Stimulated activated CD8-positive, alpha-beta memory T cell treated with anti-CD3 and anti-CD28 coated beads, Interleukin-15, amount 100 ng/mL, for 48 hours (primary cell): Measurements from ENCODE around the gene WDR83.
A peak's percentile ranks its signal among the peaks of the same experiment; 100 is the strongest.
"Not testable (repeated sequence)": the region's sequence is repeated elsewhere in the genome, so short reads cannot be mapped to it uniquely, and the experiment has no call there.

ENCODE experiments used
- DNase-seq, 2 donors: peaks; one replicate each; pipeline ENCODE4 v3.0.0-alpha.2; 2020; ENCODE audit warnings: low read depth in 2 of 2

The WDR83 gene

DNA sequence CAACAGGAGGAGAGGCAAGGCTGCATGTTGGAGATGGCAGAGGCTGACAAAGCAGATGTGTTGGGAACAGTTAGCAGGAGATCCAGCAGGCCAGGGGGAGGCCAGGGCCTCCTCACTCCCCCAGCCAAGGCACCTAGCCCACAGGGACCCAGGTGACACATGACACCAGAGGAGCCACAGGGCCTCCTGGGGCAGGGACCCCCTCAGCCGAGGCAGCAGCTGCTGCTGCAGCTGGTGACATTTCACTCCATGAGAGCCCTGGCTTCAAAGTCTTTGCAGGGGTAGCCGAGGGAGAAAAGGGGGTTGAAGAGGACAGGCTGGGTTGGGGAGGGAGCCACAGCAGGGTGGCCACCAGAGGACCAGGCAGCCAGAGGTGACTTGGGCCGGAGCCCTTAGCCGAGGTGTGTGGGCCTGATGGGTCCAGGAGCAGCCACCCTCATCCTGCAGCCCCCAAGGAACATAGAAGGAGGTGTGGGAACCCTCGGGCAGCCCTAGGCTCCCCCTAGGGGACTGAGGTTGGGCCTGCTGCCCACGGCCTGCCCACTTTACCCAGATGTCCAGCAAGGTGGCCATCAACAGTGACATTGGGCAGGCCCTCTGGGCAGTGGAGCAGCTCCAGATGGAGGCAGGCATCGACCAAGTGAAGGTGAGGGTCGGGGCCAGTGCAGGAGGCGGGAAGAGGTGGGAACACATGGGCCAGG is 21.0 kb downstream of the WDR83 start, which contains the start of gene GNG14:
Gene GNG14 (plus strand): TSS at position 503 of the 701 bp plus-strand sequence. CDS start 51 bp downstream, at position 554.
- no peak for DNase-seq

- DNase-seq: no peak
Observed at GRCh38 chr19:12689012-12689411, 22.4 kb downstream of the WDR83 start.

DNA sequence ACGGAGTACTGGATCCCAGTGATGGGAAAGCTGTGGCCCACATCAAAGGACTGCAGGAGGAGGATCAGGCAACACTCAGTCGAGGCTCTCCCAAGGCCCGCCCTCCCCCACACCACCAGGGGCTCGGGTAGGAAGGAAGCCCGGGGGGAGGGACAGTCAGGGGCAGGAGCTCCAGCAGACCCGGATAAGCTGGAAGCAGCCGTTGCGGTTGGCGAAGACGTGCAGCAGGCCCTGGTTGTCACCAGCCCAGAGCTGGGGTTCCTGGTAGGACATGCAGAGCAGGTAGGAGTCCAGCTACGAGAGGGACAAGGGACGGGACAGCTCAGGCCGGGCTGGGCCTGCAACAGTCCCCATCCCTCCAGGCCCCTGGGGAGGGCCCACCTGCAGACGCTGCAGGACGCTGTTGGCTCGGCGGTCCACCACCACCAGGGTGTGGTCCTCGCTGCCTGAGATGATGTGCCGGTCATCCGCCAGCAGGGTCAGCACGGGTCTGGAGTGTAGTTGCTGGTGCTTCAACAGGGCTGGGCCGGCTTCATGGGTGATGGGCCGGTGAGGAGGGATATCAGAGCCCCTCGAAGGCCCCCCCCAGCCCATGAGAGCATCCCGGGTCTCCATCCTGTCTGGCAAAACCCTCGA is 23.1 kb downstream of the WDR83 start:
- no peak for DNase-seq

- no peak for DNase-seq
Observed at GRCh38 chr19:12692960-12693359, 26.4 kb downstream of the WDR83 start.

DNA sequence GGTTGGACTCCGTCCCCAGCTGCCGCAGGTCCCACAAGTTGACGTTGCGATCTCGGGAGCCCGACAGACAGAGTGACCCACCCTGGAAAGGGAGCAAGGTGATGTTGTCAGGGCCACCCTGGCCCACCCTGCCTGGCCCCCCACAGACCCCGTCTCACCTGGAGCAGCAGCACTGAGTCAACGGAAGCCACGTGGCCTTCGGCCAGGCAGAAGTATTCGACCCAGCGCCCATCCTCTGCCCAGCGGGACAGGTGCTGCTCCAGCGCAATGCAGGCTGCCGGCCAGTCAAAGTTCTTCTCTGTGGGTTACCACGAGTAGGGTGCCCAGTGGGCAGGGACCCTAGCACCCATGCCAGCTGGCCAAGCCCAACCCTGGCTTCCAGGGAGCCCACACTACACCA is 28.0 kb downstream of the WDR83 start:
- no peak for DNase-seq

- DNase-seq: no peak
Observed at GRCh38 chr19:12695096-12695495, 28.5 kb downstream of the WDR83 start.

GRCh38 chr19:12695514-12695913 is 28.9 kb downstream of the WDR83 start:
- no peak for DNase-seq

GRCh38 chr19:12695997-12696365 is 29.4 kb downstream of the WDR83 start:
- no peak for DNase-seq

GRCh38 chr19:12696366-12697335 is 30.0 kb downstream of the WDR83 start, which contains the start of gene FBXW9:
TSS of gene FBXW9 (minus strand) at chr19:12696631. CDS start at chr19:12696581, 50 bp downstream.
- DNase-seq: peak; percentile 93 to 94

GRCh38 chr19:12697425-12697824 is 30.8 kb downstream of the WDR83 start:
- DNase-seq: not testable (repeated sequence)

GRCh38 chr19:12698138-12698537 is 31.5 kb downstream of the WDR83 start:
- DNase-seq: no peak

GRCh38 chr19:12701596-12702282 is 35.1 kb downstream of the WDR83 start:
- no peak for DNase-seq

DNA sequence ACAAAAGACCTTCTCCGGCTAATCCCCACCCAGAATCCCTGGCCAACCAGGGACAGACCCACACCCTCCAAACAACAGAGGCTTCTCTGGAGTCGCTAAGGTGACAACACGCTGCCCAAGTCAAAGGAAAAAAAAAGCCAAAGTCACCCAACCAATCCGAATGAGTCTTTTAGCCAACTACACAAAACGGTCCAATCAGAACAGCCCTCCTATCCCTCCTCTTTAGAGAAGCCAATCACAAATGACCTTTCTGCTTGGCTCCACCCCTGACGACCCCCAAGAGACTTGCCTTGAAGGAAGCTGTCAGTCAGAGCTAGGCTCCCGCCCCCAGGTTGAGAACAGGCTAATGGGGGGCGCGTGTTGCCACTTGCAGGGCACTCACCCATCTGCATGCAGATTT is 36.4 kb downstream of the WDR83 start:
- DNase-seq: no peak

- no peak for DNase-seq
Observed at GRCh38 chr19:12705169-12705568, 38.6 kb downstream of the WDR83 start.

DNA sequence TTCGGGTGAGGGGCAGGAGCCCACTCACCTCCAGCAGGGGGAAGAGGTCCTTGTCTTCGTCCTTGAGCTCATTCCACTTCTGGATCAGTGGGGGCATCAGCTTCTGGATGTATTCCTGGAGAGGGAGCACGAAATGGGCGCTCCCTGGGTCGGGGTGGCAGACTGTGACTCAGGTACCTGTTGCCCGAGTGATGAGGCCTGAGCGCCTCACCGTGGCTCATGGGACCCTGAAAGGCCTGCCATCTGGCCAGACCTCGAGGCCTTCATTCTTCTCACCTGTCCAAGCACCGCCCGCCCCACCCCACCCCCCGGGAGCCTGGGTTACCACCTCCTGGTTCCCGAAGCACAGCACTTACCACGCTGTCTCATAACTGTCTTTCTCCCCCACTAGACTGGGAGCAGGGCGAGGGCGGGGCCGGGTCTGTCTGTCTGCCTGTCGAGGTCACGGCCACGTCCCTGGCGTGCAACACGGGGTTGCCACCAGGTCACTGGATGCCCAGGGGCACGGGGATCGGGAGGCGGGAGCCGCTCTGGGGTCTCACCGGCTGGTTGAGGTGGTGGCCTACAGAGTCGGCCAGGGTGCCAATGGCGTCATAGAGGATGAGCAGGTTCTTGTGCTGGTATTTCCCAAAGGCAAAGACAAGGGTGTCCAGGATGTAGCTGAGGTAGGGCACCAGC is 39.2 kb downstream of the WDR83 start:
- DNase-seq: no peak

GRCh38 chr19:12706332-12706718 is 39.7 kb downstream of the WDR83 start:
- DNase-seq: no peak

DNA sequence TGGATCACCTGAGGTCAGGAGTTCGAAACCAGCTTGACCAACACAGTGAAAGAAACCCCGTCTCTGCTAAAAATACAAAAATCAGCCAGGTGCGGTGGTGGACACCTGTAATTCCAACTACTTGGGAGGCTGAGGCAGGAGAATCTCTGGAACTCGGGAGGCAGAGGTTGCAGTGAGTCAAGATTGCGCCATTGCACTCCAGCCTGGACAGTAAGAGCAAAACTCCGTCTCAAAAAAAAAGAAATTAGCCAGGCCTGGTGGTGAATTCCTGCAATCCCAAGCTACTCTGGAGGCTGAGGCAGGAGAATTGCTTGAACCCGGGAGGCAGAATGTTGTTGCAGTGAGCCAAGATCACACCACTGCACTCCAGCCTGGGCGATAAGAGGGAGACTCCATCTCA is 42.0 kb downstream of the WDR83 start:
- no peak for DNase-seq

DNA sequence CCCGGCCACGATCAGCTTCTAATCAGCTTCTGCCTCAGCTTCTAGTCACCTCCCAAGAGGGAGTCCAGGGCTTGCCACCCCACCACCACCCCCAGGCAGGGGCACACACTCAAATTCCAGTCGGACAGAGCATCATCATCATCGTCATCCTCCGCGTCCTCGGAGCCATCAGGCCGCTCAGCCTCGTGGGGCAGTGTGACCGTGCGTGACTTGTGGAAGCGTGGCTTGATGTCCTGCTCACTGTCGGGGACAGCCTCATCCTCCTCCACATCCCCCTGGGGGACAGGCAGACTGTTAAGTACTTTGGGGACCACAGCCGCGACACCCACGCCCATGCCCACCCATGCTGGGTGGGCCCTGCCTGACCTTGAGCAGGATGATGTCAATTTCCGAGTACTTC is 44.6 kb downstream of the WDR83 start:
- DNase-seq: no peak

- not testable (repeated sequence) for DNase-seq
Observed at GRCh38 chr19:12712077-12712476, 45.5 kb downstream of the WDR83 start.

DNA sequence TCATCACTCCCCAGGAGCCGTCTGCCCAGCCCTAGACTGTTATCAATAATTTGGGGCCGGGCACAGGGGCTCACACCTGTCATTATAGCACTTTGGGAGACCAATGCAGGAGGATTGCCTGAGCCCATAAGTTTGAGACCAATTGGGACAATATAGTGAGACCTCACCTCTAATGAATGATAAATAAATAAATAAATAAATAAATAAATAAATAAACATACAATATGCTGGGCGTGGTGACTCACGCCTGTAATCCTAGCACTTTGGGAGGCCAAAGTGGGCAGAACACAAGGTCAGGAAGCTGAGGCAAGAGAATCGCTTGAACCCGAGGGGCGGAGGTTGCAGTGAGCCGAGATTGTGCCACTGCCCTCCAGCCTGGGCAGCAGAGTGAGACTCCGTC is 46.7 kb downstream of the WDR83 start:
- DNase-seq: not testable (repeated sequence)

DNA sequence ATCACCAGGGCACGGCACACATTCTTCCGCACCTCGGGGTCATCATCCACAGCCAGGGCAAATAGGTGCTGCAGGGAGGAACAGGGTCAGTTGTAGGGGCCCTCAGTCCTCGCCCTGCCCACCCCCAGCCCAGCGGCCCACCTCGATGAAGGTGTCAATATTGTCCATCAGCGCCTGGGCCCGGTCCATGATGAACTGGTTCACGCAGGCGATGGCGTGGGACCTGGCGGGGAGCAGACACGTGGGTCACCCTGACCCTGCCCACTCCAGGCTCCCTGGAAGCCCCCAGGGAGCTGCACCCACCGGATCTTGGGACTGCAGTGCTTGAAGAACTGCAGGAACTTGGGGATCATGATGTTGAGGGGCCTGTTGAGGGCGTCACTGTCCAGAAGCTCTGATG is 48.5 kb downstream of the WDR83 start:
- no peak for DNase-seq
